KMS-11 (cell line): ENCODE measurements around the gene RFESD.
"Not testable (repeated sequence)": the region's sequence is repeated elsewhere in the genome, so short reads cannot be mapped to it uniquely, and the experiment has no call there.

ENCODE experiments used
- H2AFZ ChIP-seq: fragments of 200-600 bp; sonication (generic); 2 replicates; pipeline ENCODE4 v1.6.1; 2016; ENCODE audit warnings: antibody characterized with exemption, mixed run types, low read depth
- H3K27ac ChIP-seq: fragments of 200-600 bp; sonication (generic); 2 replicates; pipeline ENCODE4 v1.6.1; 2016; ENCODE audit warnings: mild to moderate bottlenecking, mixed run types
- H3K27me3 ChIP-seq: fragments of 200-600 bp; sonication (generic); 2 replicates; pipeline ENCODE4 v1.6.1; 2017; ENCODE audit warnings: mild to moderate bottlenecking, low read depth, mixed run types, moderate library complexity; ENCODE audit not compliant: insufficient read depth
- H3K36me3 ChIP-seq: fragments of 200-600 bp; sonication (generic); 2 replicates; pipeline ENCODE4 v1.6.1; 2017; ENCODE audit warnings: mild to moderate bottlenecking, mixed run types; ENCODE audit not compliant: insufficient read depth
- H3K4me1 ChIP-seq: fragments of 200-600 bp; sonication (generic); 2 replicates; pipeline ENCODE4 v1.6.1; 2016; ENCODE audit warnings: mild to moderate bottlenecking, low read depth, mixed run types; ENCODE audit not compliant: poor library complexity, severe bottlenecking
- H3K4me2 ChIP-seq: fragments of 200-600 bp; sonication (generic); 2 replicates; pipeline ENCODE4 v1.7.0; 2016; ENCODE audit warnings: mild to moderate bottlenecking, mixed run types
- H3K4me3 ChIP-seq: fragments of 200-600 bp; sonication (generic); IDR thresholded peaks from 2 replicates; pipeline ENCODE4 v1.6.1; 2017; ENCODE audit warnings: low read depth, low read length, mixed read lengths; ENCODE audit not compliant: insufficient read depth
- H3K79me2 ChIP-seq: fragments of 200-600 bp; sonication (generic); 2 replicates; pipeline ENCODE4 v1.6.1; 2016; ENCODE audit warnings: low read depth, mixed run types; ENCODE audit not compliant: insufficient read depth
- H3K9ac ChIP-seq: fragments of 200-600 bp; sonication (generic); 2 replicates; pipeline ENCODE4 v1.6.1; 2016; ENCODE audit warnings: mild to moderate bottlenecking, mixed run types
- H4K20me1 ChIP-seq: fragments of 200-600 bp; sonication (generic); 2 replicates; pipeline ENCODE4 v1.6.1; 2016; ENCODE audit warnings: mild to moderate bottlenecking, mixed run types; ENCODE audit not compliant: insufficient read depth
- CTCF ChIP-seq: fragments of 200-600 bp; sonication (generic); conservative IDR thresholded peaks from 2 replicates; pipeline ENCODE4 v1.6.1; 2017; ENCODE audit warnings: low read depth, mild to moderate bottlenecking, antibody characterized with exemption, low read length, moderate library complexity, mixed read lengths

The RFESD gene

GRCh38 chr5:95697781-95698681, 51.5 kb downstream of the RFESD start:
- Histone ChIP-seq H3K27ac (no peak overlapping the region), H3K79me2 (no peaks in the 10 kb centered on the region), H3K4me3 (no peak overlapping the region), H3K9ac (no peak overlapping the region), H3K27me3 (no peaks in the 10 kb centered on the region), H3K4me1 (no peaks in the 10 kb centered on the region), H3K4me2 (no peak overlapping the region), H4K20me1 (no peaks in the 10 kb centered on the region), H3K36me3 (no peaks in the 10 kb centered on the region), H2AFZ (no peak overlapping the region)
- no peak for TF ChIP-seq CTCF

GRCh38 chr5:95699337-95699736, 52.8 kb downstream of the RFESD start:
- H3K79me2 ChIP-seq, result no peaks in the 10 kb centered on the region
- no peak overlapping the region for H3K4me3 ChIP-seq
- H2AFZ ChIP-seq, result no peak overlapping the region
- no peak for TF ChIP-seq CTCF
- H3K4me2 ChIP-seq, result no peak overlapping the region
- no peak overlapping the region for H3K27ac ChIP-seq
- no peaks in the 10 kb centered on the region for H3K27me3 ChIP-seq
- H3K4me1 ChIP-seq, result no peaks in the 10 kb centered on the region
- no peaks in the 10 kb centered on the region for H3K36me3 ChIP-seq
- H4K20me1 ChIP-seq, result no peaks in the 10 kb centered on the region
- H3K9ac ChIP-seq, result no peak overlapping the region

GRCh38 chr5:95701074-95701473, 54.5 kb downstream of the RFESD start:
- Histone ChIP-seq H2AFZ (no peak overlapping the region), H3K4me3 (no peak overlapping the region), H3K79me2 (no peaks in the 10 kb centered on the region), H3K9ac (no peak overlapping the region), H3K4me1 (no peaks in the 10 kb centered on the region), H3K36me3 (no peaks in the 10 kb centered on the region), H3K27me3 (no peaks in the 10 kb centered on the region), H4K20me1 (no peaks in the 10 kb centered on the region), H3K4me2 (no peak overlapping the region), H3K27ac (no peak overlapping the region)
- no peak for TF ChIP-seq CTCF

GRCh38 chr5:95704150-95704549, 57.6 kb downstream of the RFESD start:
- Histone ChIP-seq H4K20me1 (no peaks in the 10 kb centered on the region), H3K27ac (no peak overlapping the region), H3K4me1 (no peaks in the 10 kb centered on the region), H3K27me3 (no peaks in the 10 kb centered on the region), H3K4me3 (no peak overlapping the region), H3K4me2 (no peak overlapping the region), H3K36me3 (no peaks in the 10 kb centered on the region), H3K79me2 (no peaks in the 10 kb centered on the region), H3K9ac (no peak overlapping the region), H2AFZ (no peak overlapping the region)
- no peak for TF ChIP-seq CTCF

GRCh38 chr5:95706196-95706595, 59.6 kb downstream of the RFESD start:
- H3K79me2 ChIP-seq, H3K9ac ChIP-seq, H2AFZ ChIP-seq, H3K36me3 ChIP-seq, H3K4me3 ChIP-seq, H3K27ac ChIP-seq, H3K4me1 ChIP-seq, H4K20me1 ChIP-seq, H3K27me3 ChIP-seq, H3K4me2 ChIP-seq: not testable (repeated sequence)
